ENCODE results near the gene SLC17A1.

SLC17A1 gene

DNA sequence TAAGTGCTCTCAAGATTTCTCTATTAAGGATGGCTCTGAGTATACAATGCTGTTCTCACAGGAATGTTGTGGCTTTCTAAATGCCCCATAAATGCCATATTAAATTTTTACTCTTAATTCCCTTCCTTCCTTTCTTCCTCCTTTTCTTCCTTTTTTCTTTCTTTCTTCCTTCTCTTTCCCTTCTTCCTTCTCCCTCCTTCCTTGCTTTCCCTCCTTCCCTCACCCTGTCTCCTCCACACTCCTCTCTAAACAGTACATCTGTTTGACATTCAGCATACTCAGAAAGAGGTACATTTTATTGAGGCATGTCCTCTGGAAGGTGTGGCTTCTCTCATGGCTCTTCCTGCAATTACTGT lies 433 bp upstream of the SLC17A1 start:
- no peak for DNase-seq (ENCODE audit: low read depth)

DNA sequence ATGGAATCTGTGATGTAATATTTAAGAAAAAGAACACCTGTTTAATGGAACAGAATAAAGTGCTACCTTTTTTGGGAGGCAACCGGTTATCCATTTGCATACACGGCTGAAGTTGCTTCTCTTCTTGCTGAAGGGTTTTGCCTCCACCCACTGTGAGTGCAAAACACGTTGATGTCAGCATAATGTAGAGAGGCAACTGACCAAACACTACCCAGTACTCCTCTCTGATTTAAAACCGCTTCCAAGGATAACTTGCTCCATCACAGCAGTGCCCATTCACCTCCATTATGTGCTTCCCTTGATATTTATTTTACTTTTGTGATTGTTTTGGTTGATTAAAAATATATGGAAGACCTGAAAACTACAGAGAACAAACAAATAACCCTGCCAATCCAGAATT lies 1.4 kb downstream of the SLC17A1 start:
- no peak for DNase-seq (ENCODE audit: low read depth)

DNA sequence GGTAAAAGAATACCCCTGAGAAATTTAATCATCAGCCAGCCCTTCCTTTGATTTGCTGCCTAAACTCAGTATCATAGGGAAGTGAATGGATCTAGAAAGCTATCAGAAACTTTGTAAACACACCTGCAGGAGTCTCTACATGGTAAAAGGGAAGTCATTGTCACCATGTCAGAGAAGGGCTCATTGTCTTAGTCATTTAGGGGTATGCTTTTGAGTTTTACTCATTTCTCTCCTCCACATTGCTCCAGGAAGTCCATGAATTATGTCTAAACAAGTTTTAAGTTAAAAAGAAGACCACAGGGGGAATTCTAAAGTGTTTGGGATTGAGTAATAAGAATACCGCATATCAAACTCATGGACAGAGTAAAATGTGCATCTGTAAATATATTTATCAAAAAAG lies 2.5 kb downstream of the SLC17A1 start:
- DNase-seq (ENCODE audit: low read depth), result no peak

DNA sequence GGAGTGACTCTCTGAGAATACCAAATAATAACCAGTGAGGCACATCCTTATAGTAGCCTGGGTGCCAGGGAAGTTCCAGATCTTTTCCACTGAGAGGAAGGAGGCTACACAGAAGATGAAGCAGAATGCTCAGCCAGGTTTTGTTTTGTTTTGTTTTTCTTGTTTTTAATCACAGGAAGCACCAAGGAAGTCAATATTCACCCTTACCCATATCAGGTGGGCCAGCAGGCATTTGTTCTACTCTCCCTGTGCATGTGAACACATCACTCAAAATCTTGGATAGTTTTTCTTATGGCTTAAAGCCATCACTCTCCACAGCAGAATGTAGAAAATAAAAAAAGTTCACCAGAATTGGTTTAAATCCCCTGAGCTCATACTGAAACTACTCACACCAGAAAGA lies 10.5 kb downstream of the SLC17A1 start:
- no peak for DNase-seq (ENCODE audit: low read depth)

DNA sequence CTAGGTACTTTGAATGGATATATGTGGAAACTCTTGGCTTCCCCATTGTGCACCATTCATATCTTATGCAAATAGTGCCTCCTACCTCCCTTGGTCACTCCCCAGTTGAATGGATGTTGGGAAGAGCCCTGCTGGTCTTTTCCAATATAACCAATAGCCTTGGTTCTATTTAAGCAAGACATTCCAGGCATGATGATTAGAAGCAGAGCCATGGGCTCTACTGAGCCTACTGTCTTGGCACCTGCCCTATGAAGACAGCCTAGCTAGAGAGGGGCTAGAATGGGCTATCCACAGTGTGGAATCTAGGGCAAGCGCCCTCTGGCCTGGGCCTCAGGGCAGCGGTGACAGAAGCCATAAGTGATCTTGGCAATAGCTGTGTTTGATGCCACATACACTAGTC lies 15.6 kb downstream of the SLC17A1 start:
- no peak for DNase-seq (ENCODE audit: low read depth)

DNA sequence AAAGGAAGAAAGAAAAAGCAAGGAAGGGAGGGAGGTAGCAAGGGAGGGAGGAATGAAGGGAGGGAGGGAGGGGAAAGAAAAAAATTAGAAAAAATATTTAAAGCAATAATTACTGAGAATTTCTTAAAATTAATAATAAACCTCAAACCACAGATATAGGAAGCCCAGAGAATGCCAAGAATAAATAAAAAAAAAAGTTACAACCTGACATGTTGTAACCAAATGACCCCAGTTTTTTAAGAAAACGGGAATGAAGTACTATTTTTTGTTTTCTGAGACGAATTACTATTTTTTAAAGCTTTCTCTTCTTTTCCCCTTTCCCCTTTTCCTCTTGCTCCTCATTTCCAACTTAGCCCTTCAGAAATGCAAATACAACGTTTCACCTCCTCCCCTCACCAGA lies 16.7 kb downstream of the SLC17A1 start:
- DNase-seq (ENCODE audit: low read depth), result no peak

DNA sequence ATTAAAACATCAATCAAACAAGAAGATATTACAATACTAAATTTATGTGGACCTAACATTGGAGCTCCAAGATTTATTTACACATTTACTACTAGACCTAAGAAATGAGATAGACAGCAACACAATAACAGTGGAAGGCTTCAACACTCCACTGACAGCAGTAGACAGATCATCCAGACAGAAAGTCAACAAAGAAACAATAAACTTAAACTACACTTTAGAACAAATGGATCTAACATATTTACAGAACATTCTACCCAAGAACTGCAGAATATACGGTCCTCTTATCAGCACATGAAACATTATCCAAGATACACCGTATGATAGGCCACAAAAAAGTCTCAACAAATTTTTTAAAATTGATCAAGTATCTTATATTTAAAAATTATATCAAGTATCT lies 27.0 kb downstream of the SLC17A1 start:
- no peak for DNase-seq (ENCODE audit: low read depth)

DNA sequence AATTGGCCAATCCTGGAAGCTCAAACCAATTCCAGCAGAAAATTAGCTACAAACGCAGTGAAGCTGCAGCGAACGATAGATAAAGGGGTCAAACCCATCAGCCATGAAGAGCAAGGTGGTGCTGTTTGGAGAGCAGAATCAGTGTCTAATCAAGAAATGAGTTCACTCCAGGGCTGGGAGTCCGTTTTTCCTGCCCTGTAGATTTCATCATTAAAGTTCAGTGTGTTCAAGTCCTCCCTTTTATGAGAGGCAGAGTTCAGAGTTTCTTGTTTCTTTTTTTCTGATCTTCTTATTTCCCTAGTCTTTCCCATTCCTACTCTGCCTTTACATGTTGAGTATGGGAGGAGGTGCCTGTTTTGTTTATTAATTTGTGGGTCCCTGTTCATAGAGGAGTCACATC lies 30.4 kb downstream of the SLC17A1 start:
- no peak for DNase-seq (ENCODE audit: low read depth)

DNA sequence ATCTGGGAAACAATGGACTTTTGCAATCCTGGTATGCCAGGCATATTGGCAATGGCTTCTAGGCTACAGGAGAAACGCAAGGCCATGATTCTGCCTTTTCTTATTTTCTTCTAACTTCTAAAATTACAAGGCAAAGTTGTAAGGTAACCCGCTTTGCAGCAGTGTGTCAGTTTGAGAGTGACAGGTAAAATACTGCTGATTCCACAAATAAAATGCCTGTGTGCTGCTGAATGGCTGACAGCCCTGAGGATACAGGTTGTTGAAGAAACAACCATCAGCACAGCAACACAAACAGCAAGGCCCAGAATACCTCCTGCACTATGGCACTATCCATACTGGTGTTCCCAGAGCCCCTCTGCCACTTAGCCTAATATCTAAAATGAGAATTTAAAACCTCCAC lies 37.1 kb downstream of the SLC17A1 start:
- no peak for DNase-seq (ENCODE audit: low read depth)

DNA sequence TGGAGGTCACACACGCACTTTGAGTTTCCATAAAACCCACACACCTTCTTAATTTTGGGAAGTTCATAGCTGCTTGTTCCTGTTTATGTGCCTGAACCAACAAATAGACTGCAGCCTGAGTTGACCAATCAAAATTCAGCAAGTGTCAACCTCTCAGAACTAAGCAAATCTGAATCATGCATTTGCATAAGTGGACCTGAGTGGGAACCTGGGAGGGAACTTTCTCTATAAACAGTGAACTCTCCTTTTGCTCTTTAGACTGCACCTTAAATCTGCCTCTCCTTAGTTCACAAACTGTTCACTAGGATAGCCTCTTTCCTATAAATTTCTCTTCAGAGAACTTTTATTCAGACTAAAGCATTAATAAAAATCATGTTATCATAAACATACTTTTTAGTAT lies 37.9 kb downstream of the SLC17A1 start:
- no peak for DNase-seq (ENCODE audit: low read depth)

DNA sequence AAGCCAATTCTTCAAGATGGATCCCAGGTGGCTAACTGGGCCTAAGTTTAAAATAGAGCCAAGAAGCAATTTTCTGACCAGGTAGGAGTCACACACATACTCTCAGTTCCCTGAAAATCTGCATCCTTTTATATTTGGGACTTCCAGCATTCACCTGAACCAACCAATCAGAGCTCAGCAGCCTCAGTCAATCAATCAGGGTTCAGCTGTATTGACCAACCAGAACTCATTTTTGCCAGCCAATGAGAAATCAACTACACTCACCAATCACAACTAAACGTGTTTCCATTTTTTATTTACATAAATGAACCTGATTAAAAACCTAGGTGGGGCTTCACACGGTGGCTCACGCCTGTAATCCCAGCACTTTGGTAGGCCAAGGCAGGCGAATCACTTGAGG lies 39.8 kb downstream of the SLC17A1 start:
- DNase-seq (ENCODE audit: low read depth), result no peak

DNA sequence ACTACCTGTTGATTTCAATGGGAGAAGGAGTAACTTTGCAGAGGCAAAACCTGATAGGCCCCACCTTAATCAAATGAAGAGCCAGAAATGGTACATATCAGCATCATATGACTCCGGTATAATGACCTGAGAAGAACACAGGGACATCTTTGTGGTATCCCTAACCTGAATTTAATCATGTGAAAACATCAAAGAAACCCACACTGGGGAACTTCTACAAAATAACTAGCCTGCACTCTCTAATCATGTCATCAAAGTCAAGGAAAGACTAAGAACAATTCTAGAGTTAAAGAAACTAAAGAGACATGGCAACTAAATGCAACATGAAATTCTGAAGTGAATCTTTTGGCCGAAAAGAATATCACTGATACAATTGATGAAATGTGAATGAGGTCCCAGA lies 42.4 kb downstream of the SLC17A1 start:
- DNase-seq (ENCODE audit: low read depth), result no peak

DNA sequence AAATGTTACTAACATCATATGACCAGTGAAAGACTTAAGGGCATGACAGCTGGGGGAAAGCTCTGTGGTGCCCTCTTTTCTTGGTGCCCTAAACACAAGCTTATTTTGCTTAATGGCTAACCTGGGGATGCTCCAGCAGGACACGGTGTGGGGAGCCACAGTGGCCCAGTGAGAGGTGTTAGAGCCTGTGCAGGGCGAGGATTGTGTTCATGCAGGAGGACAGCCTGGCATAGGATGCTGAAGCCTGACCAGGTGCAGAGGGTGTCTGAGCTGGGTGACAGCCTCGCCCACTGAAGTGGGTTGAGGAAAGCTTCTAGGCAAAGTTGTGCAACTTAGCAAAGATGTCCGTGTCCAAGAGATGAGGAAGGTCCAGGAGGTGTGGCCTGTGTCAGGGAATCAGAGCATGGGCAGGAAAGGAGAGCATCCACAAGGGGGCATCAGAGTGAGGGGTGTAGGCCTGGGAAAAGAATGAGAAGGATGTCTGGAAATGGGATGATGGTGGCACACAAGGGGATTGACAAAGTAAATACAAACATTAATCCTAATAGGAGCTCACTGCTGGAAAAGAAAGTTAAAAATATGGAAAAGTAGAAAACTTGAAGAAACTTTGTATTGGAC lies 43.4 kb downstream of the SLC17A1 start:
- DNase-seq (ENCODE audit: low read depth), result peak; percentile 5

DNA sequence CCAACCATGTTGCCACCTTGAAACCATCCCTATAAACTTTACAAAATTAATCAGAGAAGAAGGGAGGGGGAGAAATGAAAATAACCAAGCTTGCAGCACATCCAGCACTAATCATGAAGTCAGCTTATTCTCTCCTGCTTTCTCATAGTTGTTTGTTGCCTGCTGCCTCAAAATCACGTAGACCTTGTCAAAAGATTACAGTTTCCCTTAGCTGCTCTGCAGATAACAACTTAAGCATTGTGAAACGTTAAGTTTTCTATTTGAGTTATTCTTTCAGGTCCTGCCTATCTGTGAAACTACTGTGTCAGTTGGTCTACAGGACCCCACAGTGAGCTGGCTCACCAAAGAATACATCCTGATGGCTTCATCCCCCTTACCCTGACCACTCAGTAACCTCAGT lies 44.4 kb downstream of the SLC17A1 start:
- DNase-seq (ENCODE audit: low read depth), result no peak

DNA sequence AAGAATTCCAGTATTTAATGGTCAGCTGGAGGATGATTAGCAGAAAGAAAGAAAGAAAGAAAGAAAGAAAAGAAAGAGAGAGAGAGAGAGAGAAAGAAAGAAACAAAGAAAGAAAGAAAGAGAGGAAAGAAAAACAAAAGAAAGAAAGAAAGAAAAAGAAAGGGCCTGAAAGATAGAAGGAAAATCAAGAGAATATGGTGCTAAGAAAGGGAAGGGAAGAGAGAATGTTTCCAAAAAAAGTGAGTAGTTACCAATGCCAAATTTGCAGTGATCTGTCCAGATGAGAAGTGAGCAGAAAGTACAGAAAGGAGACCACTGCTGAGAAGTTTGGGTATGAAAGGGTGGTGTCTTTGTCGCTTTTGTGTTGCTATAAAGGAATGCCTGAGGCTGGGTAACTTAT lies 50.7 kb downstream of the SLC17A1 start:
- DNase-seq (ENCODE audit: low read depth), result no peak

DNA sequence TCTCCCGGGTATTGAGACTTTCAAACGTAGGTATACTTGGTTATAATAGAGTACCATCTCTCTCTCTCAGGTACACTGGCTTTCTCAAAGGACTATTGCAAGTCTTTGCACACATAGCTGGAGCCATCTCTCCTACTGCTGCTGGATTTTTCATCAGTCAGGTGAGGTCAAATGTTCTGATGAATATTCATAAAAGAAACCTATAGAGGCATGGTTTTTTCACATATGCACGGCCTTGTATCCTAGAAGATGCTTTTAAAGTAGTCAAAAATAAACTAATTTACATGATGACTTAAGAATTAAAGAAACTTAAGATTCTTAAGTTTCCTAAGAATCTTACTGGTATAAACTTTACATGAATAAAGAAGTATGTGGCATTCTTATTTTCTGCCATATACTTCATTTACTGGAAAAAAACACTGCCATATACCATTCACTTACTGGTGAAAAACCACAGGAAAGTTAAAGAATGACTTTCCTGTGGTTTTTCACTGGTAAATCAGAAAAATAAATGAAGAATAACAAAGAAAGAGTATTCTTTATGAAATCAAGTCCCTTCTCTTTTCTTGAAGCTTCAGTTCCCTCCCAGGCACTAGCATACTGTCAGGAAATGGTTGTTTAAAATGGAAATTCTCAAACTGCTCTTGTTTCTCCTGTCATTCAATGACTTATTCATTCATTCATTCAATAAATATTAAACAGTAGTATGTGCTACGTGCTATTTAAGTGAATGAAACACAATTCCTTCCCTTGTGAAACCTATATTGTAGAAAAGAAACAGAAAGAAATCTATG lies 53.8 kb downstream of the SLC17A1 start:
- no peak for DNase-seq (ENCODE audit: low read depth)

DNA sequence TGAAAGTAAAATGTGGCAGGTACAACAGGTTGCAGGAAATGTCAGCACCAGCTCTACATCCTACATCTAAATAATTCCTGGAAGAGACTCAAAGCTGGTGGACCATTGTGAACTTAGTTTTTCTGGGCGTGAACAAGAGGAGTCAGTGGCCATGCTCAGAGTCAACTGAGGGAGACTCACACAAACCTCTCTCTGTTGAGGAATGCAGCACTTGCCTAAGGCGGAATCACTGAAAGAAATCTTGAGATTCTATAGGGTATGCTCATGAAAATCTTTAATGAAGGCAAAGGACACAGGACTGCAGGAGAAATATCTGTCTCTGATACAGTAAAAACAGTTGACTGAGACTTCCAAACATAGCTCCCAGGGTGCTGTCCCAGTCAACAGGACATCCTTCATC lies 54.8 kb downstream of the SLC17A1 start:
- DNase-seq (ENCODE audit: low read depth), result no peak

DNA sequence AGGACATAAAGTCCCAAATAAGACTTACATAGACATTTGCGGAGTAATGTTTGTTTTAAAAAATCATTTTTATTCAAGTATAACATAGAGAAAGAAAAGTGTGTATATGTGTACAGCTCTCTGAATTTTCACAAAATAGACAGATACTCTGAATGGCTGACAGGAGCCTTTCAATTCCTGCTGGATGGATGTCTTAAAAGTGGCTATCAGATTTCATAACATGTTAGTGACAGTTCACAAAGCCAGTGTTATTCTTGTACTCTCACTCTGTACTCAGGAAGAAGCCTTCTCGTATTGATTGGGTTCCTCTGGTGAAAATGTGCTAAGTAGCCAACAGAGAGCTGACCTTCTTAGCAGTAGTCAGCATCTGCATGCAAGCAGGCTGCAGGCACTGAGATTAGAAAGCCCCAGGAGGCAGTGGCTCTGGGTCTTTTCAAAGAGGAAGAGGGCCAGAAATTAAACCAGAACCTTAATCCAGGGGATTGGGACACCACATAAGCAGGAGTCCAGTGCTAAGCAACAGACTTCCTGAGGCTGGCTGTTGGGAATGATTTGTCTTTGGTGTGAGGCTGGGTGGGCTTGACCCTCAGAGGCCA lies 57.6 kb downstream of the SLC17A1 start:
- DNase-seq (ENCODE audit: low read depth), result no peak

DNA sequence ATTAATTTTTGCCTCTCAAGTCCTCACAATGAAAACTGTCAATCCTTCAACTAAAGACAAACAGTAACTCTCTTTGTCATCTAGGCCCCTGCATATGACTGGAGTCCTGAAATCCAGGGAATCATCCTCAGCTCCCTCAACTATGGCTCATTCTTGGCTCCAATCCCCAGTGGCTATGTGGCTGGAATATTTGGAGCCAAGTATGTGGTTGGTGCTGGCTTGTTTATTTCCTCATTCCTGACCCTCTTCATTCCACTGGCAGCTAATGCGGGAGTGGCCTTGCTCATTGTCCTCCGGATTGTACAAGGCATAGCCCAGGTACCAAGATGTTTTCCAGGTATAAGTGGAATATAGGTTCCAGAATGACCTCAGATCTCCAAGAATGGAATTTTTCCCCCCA lies 61.9 kb downstream of the SLC17A1 start:
- DNase-seq (ENCODE audit: low read depth), result no peak

DNA sequence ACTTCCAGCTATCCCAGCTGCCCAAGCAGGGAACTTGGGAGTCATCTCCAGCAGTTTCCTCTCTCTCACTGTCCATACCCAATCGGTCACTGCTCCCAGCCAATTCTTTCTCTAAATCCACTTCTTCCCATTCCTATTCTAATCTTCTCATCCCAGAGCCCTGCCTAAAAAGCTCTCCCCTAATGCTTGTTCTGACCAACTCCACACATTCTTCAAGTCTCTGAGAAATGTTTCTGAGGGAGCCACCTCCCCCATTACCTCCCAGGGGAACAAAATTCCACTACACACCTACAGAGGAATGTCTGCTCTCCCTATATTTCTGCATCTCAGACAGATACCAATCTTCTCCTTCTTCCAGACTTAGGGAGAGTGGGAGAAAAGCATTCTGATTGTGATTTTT lies 63.3 kb downstream of the SLC17A1 start:
- DNase-seq (ENCODE audit: low read depth), result no peak

DNA sequence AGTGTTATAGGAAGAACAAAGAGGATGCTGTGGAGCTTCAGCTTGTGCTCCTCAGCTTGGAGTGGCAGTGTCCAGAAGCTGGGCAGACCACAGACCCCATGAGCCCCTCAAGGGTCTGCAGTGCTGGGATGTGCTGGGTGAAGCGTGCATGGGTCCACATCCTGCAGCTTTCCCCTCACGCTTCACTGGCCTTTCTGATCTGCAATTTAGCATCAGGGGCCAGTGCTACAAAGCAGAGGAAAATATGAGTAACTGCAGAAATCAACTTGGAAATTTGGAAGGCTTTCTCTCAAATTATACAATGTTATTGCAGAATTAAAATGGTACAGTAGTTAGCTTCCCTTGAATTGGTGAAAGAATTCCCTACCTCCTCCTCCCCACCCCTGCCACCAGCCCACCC lies 67.2 kb downstream of the SLC17A1 start:
- DNase-seq (ENCODE audit: low read depth), result no peak

DNA sequence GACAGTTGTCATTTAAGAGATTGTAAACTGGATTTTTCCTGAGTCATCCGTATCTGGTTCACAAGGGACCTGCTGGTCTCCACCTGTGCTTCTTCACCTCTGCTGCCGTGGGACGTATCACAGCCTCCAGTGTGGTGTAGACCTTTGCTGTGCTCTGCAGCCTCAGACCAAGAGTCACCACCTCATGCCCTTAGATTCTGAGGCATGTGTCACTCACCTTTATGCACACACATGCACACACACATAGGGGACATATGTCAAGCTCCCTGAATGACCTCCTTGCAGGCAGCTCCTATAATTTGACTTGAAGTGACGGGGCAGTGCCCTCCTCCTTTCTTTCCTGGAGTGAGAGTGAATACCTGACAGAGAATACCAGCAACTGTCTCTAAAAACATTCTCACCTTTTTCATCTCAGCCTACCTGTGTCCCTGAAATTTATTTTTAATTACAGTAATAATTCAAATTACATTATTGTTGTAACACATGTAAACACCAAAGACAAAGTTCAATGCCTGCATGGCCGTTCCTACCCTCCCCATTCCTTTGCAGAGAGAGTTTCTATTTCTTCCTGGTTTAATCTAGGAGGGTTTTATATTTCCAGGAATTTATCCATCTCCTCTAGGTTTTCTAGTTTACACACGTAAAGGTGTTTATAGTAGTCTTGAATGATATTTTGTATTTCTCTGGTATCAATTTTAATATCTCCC lies 73.8 kb downstream of the SLC17A1 start:
- no peak for DNase-seq (ENCODE audit: low read depth)
